Stimulated activated CD4-positive, alpha-beta T cell treated with anti-CD3 and anti-CD28 coated beads, Interleukin-2, amount 100 ng/mL, for 24 hours (primary cell): ENCODE data around the gene TBC1D8.
"Not testable (repeated sequence)": the region's sequence is repeated elsewhere in the genome, so short reads cannot be mapped to it uniquely, and the experiment has no call there.

Experiments
- DNase-seq, 2 donors: peaks; one replicate each; pipeline ENCODE4 v3.0.0-alpha.2; 2020

The TBC1D8 gene

GRCh38 chr2:101058386-101058785 lies 92.8 kb downstream of the TBC1D8 start:
- DNase-seq = no peak

GRCh38 chr2:101057051-101057933 lies 93.9 kb downstream of the TBC1D8 start:
- no peak for DNase-seq

- no peak for DNase-seq
These were observed 98.1 kb downstream of the TBC1D8 start for GRCh38 chr2:101053117-101053516.

- no peak for DNase-seq
These were observed 99.0 kb downstream of the TBC1D8 start for GRCh38 chr2:101052147-101052546.

GRCh38 chr2:101050886-101051285 lies 100.3 kb downstream of the TBC1D8 start:
- DNase-seq = not testable (repeated sequence)

GRCh38 chr2:101048756-101049155 lies 102.4 kb downstream of the TBC1D8 start:
- no peak for DNase-seq

- no peak for DNase-seq
These were observed 103.4 kb downstream of the TBC1D8 start for GRCh38 chr2:101047774-101048173.

- no peak for DNase-seq
These were observed 104.0 kb downstream of the TBC1D8 start for GRCh38 chr2:101047075-101047766.

GRCh38 chr2:101045330-101045729 lies 105.9 kb downstream of the TBC1D8 start:
- no peak for DNase-seq

- no peak for DNase-seq
These were observed 109.8 kb downstream of the TBC1D8 start for GRCh38 chr2:101041413-101041812.

- no peak for DNase-seq
These were observed 110.4 kb downstream of the TBC1D8 start for GRCh38 chr2:101040761-101041160.

- DNase-seq = no peak
These were observed 111.1 kb downstream of the TBC1D8 start for GRCh38 chr2:101040072-101040471.

- DNase-seq = no peak
These were observed 112.5 kb downstream of the TBC1D8 start for GRCh38 chr2:101038455-101039255.

- DNase-seq = no peak
These were observed 113.9 kb downstream of the TBC1D8 start for GRCh38 chr2:101037161-101037755.

GRCh38 chr2:101036562-101036961 lies 114.6 kb downstream of the TBC1D8 start:
- no peak for DNase-seq

GRCh38 chr2:101032084-101032776 lies 119.0 kb downstream of the TBC1D8 start:
- DNase-seq = no peak

- no peak for DNase-seq
These were observed 120.2 kb downstream of the TBC1D8 start for GRCh38 chr2:101030866-101031554.

- DNase-seq = no peak
These were observed 123.3 kb downstream of the TBC1D8 start for GRCh38 chr2:101027852-101028251.

GRCh38 chr2:101026923-101027469 lies 124.2 kb downstream of the TBC1D8 start:
- DNase-seq = no peak

GRCh38 chr2:101026253-101026701 lies 124.9 kb downstream of the TBC1D8 start:
- DNase-seq = no peak

GRCh38 chr2:101025561-101025960 lies 125.6 kb downstream of the TBC1D8 start:
- no peak for DNase-seq
